Lower lobe of right lung (tissue), 2 donors: Measurements from ENCODE around the gene CFAP46. TPM values are rescaled to one million over a fixed set of nuclear protein-coding genes. Genes with fewer than 3 reads are reported as not detected.

Experiments used
- ATAC-seq, 2 donors: fragments of 200-7000 bp; cut with Tn5 transposase; one replicate each; pipeline ENCODE4 v1.9.1; 2020 to 2022; ENCODE audit warnings: mild to moderate bottlenecking in 2 of 2, moderate library complexity in 2 of 2
- DNase-seq: peaks from one replicate; pipeline ENCODE4 v3.0.0-alpha.2; 2020
- H3K27ac ChIP-seq: fragments of 200-600 bp; one replicate; pipeline ENCODE4 v1.8.0; 2022
- H3K27me3 ChIP-seq: fragments of 200-600 bp; one replicate; pipeline ENCODE4 v1.8.0; 2022; ENCODE audit warnings: low read depth
- H3K36me3 ChIP-seq: fragments of 200-600 bp; one replicate; pipeline ENCODE4 v1.8.0; 2022; ENCODE audit warnings: mild to moderate bottlenecking
- H3K4me1 ChIP-seq: fragments of 200-600 bp; one replicate; pipeline ENCODE4 v1.8.0; 2022
- H3K4me3 ChIP-seq: fragments of 200-600 bp; one replicate; pipeline ENCODE4 v1.8.0; 2022; ENCODE audit warnings: mild to moderate bottlenecking
- H3K9me3 ChIP-seq: fragments of 200-600 bp; one replicate; pipeline ENCODE4 v1.8.0; 2022
- CTCF ChIP-seq: fragments of 200-600 bp; IDR thresholded peaks from one replicate; pipeline ENCODE4 v1.8.0; 2022; ENCODE audit warnings: antibody characterized with exemption, mild to moderate bottlenecking
- intact Hi-C: fragments of 100-400 bp; cut with DNase I; formaldehyde crosslinking; loops from one replicate; pipeline ENCODE4 v1.11.0; 2022
- total RNA-seq: library from RNA; stranded (reverse); fragmentation: NEBNext Ultra II Directional; extraction: Animal tissue kit (Norgen Biotek cat#: 25700); gene quantifications from one replicate; pipeline ENCODE4 v1.2.1, GENCODE V29; 2021
- donor health status: DM: no; HTN: yes; CAD: no; lungs with severe emphysema.

CFAP46 gene
- total RNA-seq, 1 donor from 2014 or later: 9.0 TPM

GRCh38 chr10:132912713-132913558 is 29.4 kb downstream of the CFAP46 start:
- peaks cover 7% of the 10 kb centered on the region for H3K27me3 ChIP-seq
- H3K27ac ChIP-seq: no peak overlapping the region
- H3K9me3 ChIP-seq: no peaks in the 10 kb centered on the region
- no peaks in the 10 kb centered on the region for H3K4me1 ChIP-seq
- ATAC-seq (no peak), DNase-seq (no peak)
- no peak for TF ChIP-seq CTCF
- intact Hi-C loops: no loop called here
- no peak overlapping the region for H3K4me3 ChIP-seq
- H3K36me3 ChIP-seq: no peaks in the 10 kb centered on the region

GRCh38 chr10:132912225-132912712 is 30.1 kb downstream of the CFAP46 start:
- Histone ChIP-seq H3K27ac (no peak overlapping the region), H3K27me3 (peaks cover 7% of the 10 kb centered on the region), H3K36me3 (no peaks in the 10 kb centered on the region), H3K4me1 (no peaks in the 10 kb centered on the region), H3K4me3 (no peak overlapping the region), H3K9me3 (no peaks in the 10 kb centered on the region)
- intact Hi-C loops: no loop called here
- DNase-seq: no peak
- TF ChIP-seq CTCF: no peak
- ATAC-seq: no peak

- Histone ChIP-seq H3K36me3 (no peaks in the 10 kb centered on the region), H3K9me3 (no peaks in the 10 kb centered on the region), H3K4me3 (no peak overlapping the region), H3K27me3 (peaks cover 7% of the 10 kb centered on the region), H3K27ac (no peak overlapping the region), H3K4me1 (no peaks in the 10 kb centered on the region)
- DNase-seq (no peak), ATAC-seq (no peak)
- no peak for TF ChIP-seq CTCF
- intact Hi-C loops: no loop called here
Measured at GRCh38 chr10:132911786-132912097, 30.6 kb downstream of the CFAP46 start.

GRCh38 chr10:132910901-132911785 is 31.2 kb downstream of the CFAP46 start:
- Histone ChIP-seq H3K36me3 (no peaks in the 10 kb centered on the region), H3K9me3 (no peaks in the 10 kb centered on the region), H3K4me3 (no peak overlapping the region), H3K27ac (no peak overlapping the region), H3K4me1 (no peaks in the 10 kb centered on the region), H3K27me3 (peaks cover 7% of the 10 kb centered on the region)
- ATAC-seq (no peak), DNase-seq (peak; percentile 46)
- TF ChIP-seq CTCF: no peak
- intact Hi-C loops: no loop called here

GRCh38 chr10:132910186-132910880 is 32.0 kb downstream of the CFAP46 start:
- TF ChIP-seq CTCF: no peak
- DNase-seq: no peak

More at GRCh38 chr10:132910186-132910880, 32.0 kb downstream of the CFAP46 start:
- no peaks in the 10 kb centered on the region for H3K36me3 ChIP-seq
- no peak overlapping the region for H3K27ac ChIP-seq
- intact Hi-C loops: no loop called here
- no peak overlapping the region for H3K4me3 ChIP-seq
- H3K4me1 ChIP-seq: no peaks in the 10 kb centered on the region
- peaks cover 4% of the 10 kb centered on the region for H3K27me3 ChIP-seq
- no peak for ATAC-seq
- H3K9me3 ChIP-seq: no peaks in the 10 kb centered on the region
